H9 (cell line): ENCODE results near the gene VAMP8. TPM values are rescaled to one million over a fixed set of nuclear protein-coding genes. Genes with fewer than 3 reads are reported as not detected.

ENCODE experiments used
- DNase-seq: peaks from one replicate; pipeline ENCODE4 v3.0.0-alpha.2; 2017
- H2AFZ ChIP-seq: one replicate; pipeline ENCODE4 v1.6.1; 2013; ENCODE audit warnings: mild to moderate bottlenecking, low read length, control low read depth, moderate library complexity
- H2AK5ac ChIP-seq: 2 replicates; pipeline ENCODE4 v1.6.1; 2013; ENCODE audit warnings: low read length, control low read depth, mixed read lengths; ENCODE audit not compliant: insufficient read length
- H2BK120ac ChIP-seq: one replicate; pipeline ENCODE4 v1.6.1; 2013; ENCODE audit warnings: low read depth, mild to moderate bottlenecking, low read length, control low read depth, inconsistent platforms; ENCODE audit not compliant: poor library complexity, severe bottlenecking
- H2BK12ac ChIP-seq: 2 replicates; pipeline ENCODE4 v1.6.1; 2013; ENCODE audit warnings: low read length, control low read depth, mixed read lengths, low read depth; ENCODE audit not compliant: insufficient read length
- H2BK15ac ChIP-seq: 2 replicates; pipeline ENCODE4 v1.6.1; 2013; ENCODE audit warnings: low read depth, low read length, control low read depth
- H2BK20ac ChIP-seq: one replicate; pipeline ENCODE4 v1.6.1; 2013; ENCODE audit warnings: low read depth, mild to moderate bottlenecking, low read length, control low read depth, inconsistent platforms; ENCODE audit not compliant: poor library complexity, severe bottlenecking
- H2BK5ac ChIP-seq: 2 replicates; pipeline ENCODE4 v1.6.1; 2013; ENCODE audit warnings: low read length, control low read depth, mixed read lengths; ENCODE audit not compliant: insufficient read length
- H3K14ac ChIP-seq: 2 replicates; pipeline ENCODE4 v1.6.1; 2013; ENCODE audit warnings: low read length, control low read depth; ENCODE audit not compliant: insufficient read depth
- H3K18ac ChIP-seq: 2 replicates; pipeline ENCODE4 v1.6.1; 2013; ENCODE audit warnings: low read depth, mild to moderate bottlenecking, mixed read lengths, low read length, control low read depth; ENCODE audit not compliant: insufficient read length
- H3K23ac ChIP-seq: 2 replicates; pipeline ENCODE4 v1.6.1; 2013; ENCODE audit warnings: low read length, control low read depth, mixed read lengths, low read depth; ENCODE audit not compliant: insufficient read length
- H3K23me2 ChIP-seq: 2 replicates; pipeline ENCODE4 v1.6.1; 2013; ENCODE audit warnings: low read depth, mild to moderate bottlenecking, mixed read lengths, low read length, control low read depth; ENCODE audit not compliant: insufficient read length, poor library complexity, severe bottlenecking
- H3K27ac ChIP-seq: 2 replicates; pipeline ENCODE4 v1.5.1; 2013; ENCODE audit warnings: low read length, control low read depth, mixed read lengths, low read depth; ENCODE audit not compliant: insufficient read length
- H3K27me3 ChIP-seq: 2 replicates; pipeline ENCODE4 v1.6.1; 2013; ENCODE audit warnings: low read length, control low read depth, inconsistent platforms; ENCODE audit not compliant: insufficient read depth
- H3K4ac ChIP-seq: 2 replicates; pipeline ENCODE4 v1.6.1; 2013; ENCODE audit warnings: low read depth, mild to moderate bottlenecking, control low read depth, inconsistent platforms, low read length, moderate library complexity
- H3K4me1 ChIP-seq: 2 replicates; pipeline ENCODE4 v1.6.1; 2013; ENCODE audit warnings: low read length, control low read depth, inconsistent platforms; ENCODE audit not compliant: insufficient read depth
- H3K4me2 ChIP-seq: 2 replicates; pipeline ENCODE4 v1.6.1; 2013; ENCODE audit warnings: low read length, control low read depth, mixed read lengths; ENCODE audit not compliant: insufficient read length, insufficient read depth
- H3K56ac ChIP-seq: 2 replicates; pipeline ENCODE4 v1.6.1; 2013; ENCODE audit warnings: low read depth, mild to moderate bottlenecking, mixed read lengths, low read length, control low read depth; ENCODE audit not compliant: insufficient read length
- H3K79me1 ChIP-seq: 2 replicates; pipeline ENCODE4 v1.6.1; 2013; ENCODE audit warnings: low read depth, mild to moderate bottlenecking, moderate library complexity, low read length, control low read depth, inconsistent platforms; ENCODE audit not compliant: insufficient read depth, poor library complexity, severe bottlenecking
- H3K79me2 ChIP-seq: 2 replicates; pipeline ENCODE4 v1.6.1; 2013; ENCODE audit warnings: low read length, control low read depth, inconsistent platforms; ENCODE audit not compliant: insufficient read depth
- H3K9ac ChIP-seq: 2 replicates; pipeline ENCODE4 v1.6.1; 2013; ENCODE audit warnings: low read length, control low read depth, mixed read lengths; ENCODE audit not compliant: insufficient read length; ENCODE audit errors: extremely low read depth
- H3K9me3 ChIP-seq: one replicate; pipeline ENCODE4 v1.6.1; 2013; ENCODE audit warnings: low read depth, low read length, inconsistent platforms; ENCODE audit not compliant: control insufficient read depth
- H3T11ph ChIP-seq: one replicate; pipeline ENCODE4 v1.6.1; 2013; ENCODE audit warnings: mild to moderate bottlenecking, low read length, control low read depth, inconsistent platforms
- H4K20me1 ChIP-seq: one replicate; pipeline ENCODE4 v1.6.1; 2013; ENCODE audit not compliant: control insufficient read depth, insufficient read length, insufficient read depth
- H4K5ac ChIP-seq: 2 replicates; pipeline ENCODE4 v1.6.1; 2013; ENCODE audit warnings: low read depth, mild to moderate bottlenecking, mixed read lengths, low read length, control low read depth; ENCODE audit not compliant: insufficient read length
- H4K8ac ChIP-seq: replicated peaks from 2 replicates; pipeline ENCODE4 v1.6.1; 2013; ENCODE audit warnings: low read length, control low read depth, mixed read lengths, low read depth; ENCODE audit not compliant: insufficient read length
- H4K91ac ChIP-seq: 2 replicates; pipeline ENCODE4 v1.6.1; 2013; ENCODE audit warnings: low read depth, mild to moderate bottlenecking, moderate library complexity, mixed read lengths, low read length, control low read depth; ENCODE audit not compliant: insufficient read length
- H3K27ac Mint-ChIP-seq, 3 experiments: 2 replicates in 2 of 3; 3 replicates in 1 of 3; pipeline ENCODE4 v1.8.0; 2020 to 2021; ENCODE audit warnings: mixed read lengths in 3 of 3, mild to moderate bottlenecking in 1 of 3, moderate library complexity in 1 of 3
- H3K27me3 Mint-ChIP-seq: 2 replicates; pipeline ENCODE4 v1.8.0; 2021; ENCODE audit warnings: low read depth, mild to moderate bottlenecking, moderate library complexity, mixed read lengths
- H3K36me3 Mint-ChIP-seq, 3 experiments: 2 replicates in 2 of 3; 3 replicates in 1 of 3; pipeline ENCODE4 v1.8.0; 2020 to 2021; ENCODE audit warnings: low read depth in 3 of 3, mixed read lengths in 3 of 3; ENCODE audit not compliant: insufficient read depth in 1 of 3
- H3K4me1 Mint-ChIP-seq, 2 experiments: 2 replicates each; pipeline ENCODE4 v1.8.0; 2020; ENCODE audit warnings: mixed read lengths in 2 of 2
- H3K4me3 Mint-ChIP-seq, 2 experiments: 2 replicates in 1 of 2; 3 replicates in 1 of 2; pipeline ENCODE4 v1.8.0; 2020 to 2021; ENCODE audit warnings: mild to moderate bottlenecking in 2 of 2, mixed read lengths in 2 of 2, moderate library complexity in 1 of 2
- H3K9me3 Mint-ChIP-seq, 2 experiments: 2 replicates in 1 of 2; 3 replicates in 1 of 2; pipeline ENCODE4 v1.8.0; 2020; ENCODE audit warnings: mild to moderate bottlenecking in 2 of 2, mixed read lengths in 2 of 2, moderate library complexity in 1 of 2
- WGBS: extraction: QIAGEN DNeasy Blood & Tissue Kit; methylation state at CpG from one replicate; pipeline ENCODE4 v1.1.7; 2013; ENCODE audit warnings: missing lambda C conversion rate, low lambda C conversion rate, mixed read lengths; ENCODE audit not compliant: insufficient read length; ENCODE audit errors: extremely low coverage; 5-methylcytosine and 5-hydroxymethylcytosine counted together
- total RNA-seq: library from RNA; stranded (reverse); gene quantifications from 2 replicates; pipeline ENCODE4 v1.2.1, GENCODE V29; 2021
- TF ChIP-seq, protein P1 (sequence below): fragments of 200-600 bp; sonication (generic); conservative IDR thresholded peaks from 3 replicates; pipeline ENCODE4 v1.8.0; 2021; ENCODE audit warnings: antibody characterized with exemption, mild to moderate bottlenecking

Gene VAMP8
- total RNA-seq, 1 experiment from 2014 or later, result 33.4 TPM

DNA sequence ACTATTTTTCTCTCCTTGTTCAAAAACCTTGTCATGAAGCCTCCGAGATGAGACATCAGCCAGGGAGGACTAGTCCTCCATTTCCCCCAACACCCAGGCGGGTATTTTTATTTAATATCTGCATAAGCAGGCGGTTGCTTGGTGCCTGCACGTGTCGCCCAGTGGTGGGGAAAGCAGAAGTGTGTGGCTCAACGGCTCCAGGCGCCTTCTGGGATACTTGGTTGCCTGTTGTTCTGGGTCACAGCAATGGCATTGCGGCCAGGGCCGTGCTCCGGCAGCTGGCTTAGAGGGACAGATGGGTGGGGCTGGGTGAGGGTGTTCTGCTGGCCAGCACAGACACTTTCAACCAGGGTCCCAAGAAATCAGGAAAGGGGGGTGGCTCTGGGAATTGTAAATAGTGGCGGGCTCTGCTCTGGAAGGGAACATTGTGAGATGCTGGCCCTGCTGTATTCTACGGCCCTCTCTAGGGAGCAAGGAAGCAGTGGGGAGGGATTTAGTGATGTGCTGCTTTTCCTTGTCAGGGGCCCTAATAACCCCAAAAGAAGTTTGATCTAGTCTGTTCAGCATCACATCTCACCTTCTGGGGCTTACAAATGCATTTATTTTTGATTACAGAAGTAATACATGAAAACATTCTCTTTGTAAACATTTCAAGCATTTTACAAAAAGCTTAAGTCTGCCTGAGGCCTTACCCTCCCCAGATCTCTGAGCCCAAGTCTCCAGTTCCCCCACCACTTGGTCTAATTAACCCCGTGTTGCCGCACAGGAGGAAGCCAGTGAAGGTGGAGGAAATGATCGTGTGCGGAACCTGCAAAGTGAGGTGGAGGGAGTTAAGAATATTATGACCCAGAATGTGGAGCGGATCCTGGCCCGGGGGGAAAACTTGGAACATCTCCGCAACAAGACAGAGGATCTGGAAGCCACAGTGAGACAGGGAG lies 1.1 kb downstream of the VAMP8 start:
- Histone ChIP-seq H2BK5ac (no peak overlapping the region), H2AFZ (no peak overlapping the region), H2BK20ac (no peak overlapping the region), H4K91ac (no peak overlapping the region), H3K23me2 (no peaks in the 10 kb centered on the region), H3K4me2 (peak overlapping the region; percentile 62), H2AK5ac (no peak overlapping the region), H3K27ac (no peak overlapping the region), H3K23ac (no peak overlapping the region), H3K56ac (no peak overlapping the region), H3T11ph (no peak overlapping the region), H3K79me1 (no peaks in the 10 kb centered on the region), H4K8ac (no peak overlapping the region), H3K9me3 (no peaks in the 10 kb centered on the region), H3K27me3 (no peaks in the 10 kb centered on the region), H4K20me1 (no peaks in the 10 kb centered on the region), H3K9ac (no peak overlapping the region), H3K79me2 (no peaks in the 10 kb centered on the region), H4K5ac (no peak overlapping the region), H2BK15ac (no peak overlapping the region), H3K4ac (no peak overlapping the region), H2BK120ac (no peak overlapping the region), H3K4me1 (peaks cover 3% of the 10 kb centered on the region; the same call in 1 of the 2 replicates), H3K14ac (no peak overlapping the region), H2BK12ac (no peak overlapping the region), H3K18ac (no peak overlapping the region)
- peak overlapping the region in 2 of 3 experiments; percentile 16 to 90; a peak in 1 of 7 replicates for H3K27ac Mint-ChIP-seq
- peak overlapping the region; percentile 71 to 84 for H3K4me3 Mint-ChIP-seq
- H3K36me3 Mint-ChIP-seq, result no peaks in the 10 kb centered on the region; a peak in 2 of 7 replicates
- no CpG with 5 or more reads among the region's 19 CpGs for WGBS
- H3K27me3 Mint-ChIP-seq, result peaks cover 40% of the 10 kb centered on the region
- no peaks in the 10 kb centered on the region; a peak in 1 of 5 replicates for H3K9me3 Mint-ChIP-seq
- peaks cover 28% of the 10 kb centered on the region in 2 experiments for H3K4me1 Mint-ChIP-seq
- TF ChIP-seq, protein P1, sequence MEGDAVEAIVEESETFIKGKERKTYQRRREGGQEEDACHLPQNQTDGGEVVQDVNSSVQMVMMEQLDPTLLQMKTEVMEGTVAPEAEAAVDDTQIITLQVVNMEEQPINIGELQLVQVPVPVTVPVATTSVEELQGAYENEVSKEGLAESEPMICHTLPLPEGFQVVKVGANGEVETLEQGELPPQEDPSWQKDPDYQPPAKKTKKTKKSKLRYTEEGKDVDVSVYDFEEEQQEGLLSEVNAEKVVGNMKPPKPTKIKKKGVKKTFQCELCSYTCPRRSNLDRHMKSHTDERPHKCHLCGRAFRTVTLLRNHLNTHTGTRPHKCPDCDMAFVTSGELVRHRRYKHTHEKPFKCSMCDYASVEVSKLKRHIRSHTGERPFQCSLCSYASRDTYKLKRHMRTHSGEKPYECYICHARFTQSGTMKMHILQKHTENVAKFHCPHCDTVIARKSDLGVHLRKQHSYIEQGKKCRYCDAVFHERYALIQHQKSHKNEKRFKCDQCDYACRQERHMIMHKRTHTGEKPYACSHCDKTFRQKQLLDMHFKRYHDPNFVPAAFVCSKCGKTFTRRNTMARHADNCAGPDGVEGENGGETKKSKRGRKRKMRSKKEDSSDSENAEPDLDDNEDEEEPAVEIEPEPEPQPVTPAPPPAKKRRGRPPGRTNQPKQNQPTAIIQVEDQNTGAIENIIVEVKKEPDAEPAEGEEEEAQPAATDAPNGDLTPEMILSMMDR, result no peak
- peak; percentile 50 for DNase-seq
